ENCODE data around the gene ANKFY1.

DNA sequence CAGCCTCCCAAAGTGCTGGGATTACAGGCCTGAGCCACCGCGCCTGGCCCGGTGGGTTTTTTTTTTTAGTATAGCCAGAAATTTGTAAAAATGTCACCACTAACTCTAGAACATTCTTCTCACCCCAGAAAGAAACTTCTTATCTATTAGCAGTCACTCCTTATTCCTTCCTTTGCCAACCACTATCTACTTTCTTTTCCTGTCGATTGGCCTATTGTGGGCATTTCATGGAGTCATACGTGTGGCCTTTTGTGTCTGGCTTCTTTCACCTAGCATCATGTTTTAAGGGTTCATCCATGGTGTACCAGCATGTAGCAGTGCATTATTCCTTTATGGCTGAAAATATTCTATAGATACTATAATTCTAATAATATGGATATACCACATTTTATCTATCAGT, 117.1 kb downstream of the ANKFY1 start:
- TF ChIP-seq CTCF (IDR thresholded peaks at IDR 0.05) (no peak), POLR2A (IDR thresholded peaks at IDR 0.05) (no peak), POLR2AphosphoS5 (IDR thresholded peaks at IDR 0.05) (no peak), EP300 (IDR thresholded peaks at IDR 0.05) (no peak)
